Panc1 (cell line): ENCODE measurements around the gene PLCB1. TPM values are rescaled to one million over a fixed set of nuclear protein-coding genes. Genes with fewer than 3 reads are reported as not detected.

Experiments
- ATAC-seq: fragments of 200-7000 bp; cut with Tn5 transposase; 2 replicates; pipeline ENCODE4 v1.9.1; 2020; ENCODE audit warnings: mild to moderate bottlenecking, moderate library complexity
- BruUV-seq: library from RNA; stranded (reverse); fragments of 400-500 nt; replicated peaks from 2 replicates; lab custom pipeline; 2021; lab: Mats Ljungman, UMichigan
- CTCF ChIA-PET: fragments of 300-600 bp; sonication (Branson Sonifier 250); formaldehyde crosslinking; loops from one replicate; lab custom pipeline; 2022; ENCODE audit warnings: antibody characterized with exemption; lab: Charles Lee
- POLR2A ChIA-PET: fragments of 300-600 bp; sonication (Branson Sonifier 250); formaldehyde crosslinking; loops from one replicate; lab custom pipeline; 2022; ENCODE audit warnings: antibody characterized with exemption; lab: Charles Lee
- DNase-seq: peaks from one replicate; pipeline ENCODE4 v3.0.0-alpha.2; 2010; ENCODE audit warnings: low read depth, low spot score
- H3K27ac ChIP-seq: 2 replicates; pipeline ENCODE4 v1.5.1; 2011; ENCODE audit warnings: mild to moderate bottlenecking, low read length, inconsistent platforms
- H3K27me3 ChIP-seq: fragments of 200-500 bp; sonication (Bioruptor generic); 2 replicates; pipeline ENCODE4 v1.6.0; 2014; ENCODE audit warnings: low read length, inconsistent platforms; ENCODE audit not compliant: control insufficient read depth, insufficient read depth
- H3K36me3 ChIP-seq: fragments of 200-500 bp; sonication (Bioruptor generic); 2 replicates; pipeline ENCODE4 v1.5.1; 2014; ENCODE audit warnings: inconsistent platforms, mild to moderate bottlenecking, low read length, moderate library complexity; ENCODE audit not compliant: control insufficient read depth, insufficient read depth
- H3K4me1 ChIP-seq: 2 replicates; pipeline ENCODE4 v1.5.1; 2011; ENCODE audit warnings: inconsistent platforms, mild to moderate bottlenecking, low read length, moderate library complexity; ENCODE audit not compliant: control insufficient read depth, insufficient read depth
- H3K4me3 ChIP-seq, 2 experiments: 2 replicates each; pipeline ENCODE4 v1.5.1; 2011 to 2012; ENCODE audit warnings: low read depth in 2 of 2, low read length in 2 of 2, mild to moderate bottlenecking in 2 of 2, inconsistent platforms in 1 of 2, moderate library complexity in 1 of 2
- H3K9me3 ChIP-seq: fragments of 200-500 bp; sonication (Bioruptor generic); 2 replicates; pipeline ENCODE4 v1.5.1; 2014; ENCODE audit warnings: low read depth, mild to moderate bottlenecking, inconsistent platforms, low read length, moderate library complexity; ENCODE audit not compliant: control insufficient read depth, insufficient read depth
- POLR2AphosphoS5 ChIP-seq: IDR thresholded peaks from 2 replicates; pipeline ENCODE4 v1.6.1; 2012; ENCODE audit warnings: mild to moderate bottlenecking, low read depth, low read length, moderate library complexity
- SIN3A ChIP-seq: IDR thresholded peaks from 2 replicates; pipeline ENCODE4 v1.6.1; 2012; ENCODE audit warnings: low read depth, mild to moderate bottlenecking, low read length, moderate library complexity, borderline replicate concordance; ENCODE audit not compliant: insufficient read depth
- TCF7L2 ChIP-seq: IDR thresholded peaks from 2 replicates; pipeline ENCODE4 v1.6.1; 2011; ENCODE audit warnings: mild to moderate bottlenecking, low read depth, low read length, inconsistent platforms
- in situ Hi-C: cut with HindIII; loops from 2 replicates; pipeline ENCODE4 v1.10.0; 2016; ENCODE audit warnings: low sequenced_read_pairs, low pct_unique_long_range_greater_than_20kb
- intact Hi-C: fragments of 100-400 bp; cut with micrococcal nuclease; formaldehyde crosslinking; loops from one replicate; pipeline ENCODE4 v1.10.0; 2022; ENCODE audit not compliant: unreplicated experiment
- total RNA-seq: library from RNA; stranded (reverse); gene quantifications from one replicate; pipeline ENCODE4 v1.2.1, GENCODE V29; 2021; ENCODE audit not compliant: unreplicated experiment
- TF ChIP-seq, protein P1 (sequence below): fragments of 450-650 bp; IDR thresholded peaks from 2 replicates; pipeline ENCODE4 v1.5.1; 2017; ENCODE audit warnings: mild to moderate bottlenecking
- TF ChIP-seq, protein P2 (sequence below), 2 experiments: IDR thresholded peaks; 2 replicates each; pipeline ENCODE4 v1.6.1; 2011 to 2012; ENCODE audit warnings: low read depth in 2 of 2, control low read depth in 1 of 2, low read length in 1 of 2, mild to moderate bottlenecking in 1 of 2, moderate library complexity in 1 of 2; ENCODE audit not compliant: insufficient read depth in 1 of 2

Gene PLCB1
- total RNA-seq, 1 experiment from 2014 or later = 0.59 TPM

DNA sequence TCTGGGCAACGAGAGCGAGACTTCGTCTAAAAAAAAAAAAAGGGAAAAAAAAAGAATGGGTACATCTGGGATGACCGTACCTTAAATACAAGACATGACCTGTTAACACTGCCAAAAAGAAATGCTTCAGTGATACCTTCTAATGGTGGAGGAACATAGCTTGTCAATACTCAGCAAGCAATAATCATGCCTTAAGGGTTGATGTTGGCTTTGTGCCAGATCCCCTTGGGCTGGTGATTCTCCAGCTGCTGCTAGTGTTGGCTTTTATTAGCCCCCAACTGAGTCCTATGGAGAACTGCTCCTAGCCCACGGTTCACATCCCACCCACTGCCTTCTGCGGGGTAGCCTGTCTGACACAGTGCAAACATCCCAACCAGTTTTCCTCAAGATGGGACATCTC lies 134.9 kb downstream of the PLCB1 start:
- Histone ChIP-seq H3K27ac (no peak overlapping the region), H3K4me3 (no peak overlapping the region), H3K4me1 (no peaks in the 10 kb centered on the region), H3K36me3 (no peaks in the 10 kb centered on the region), H3K27me3 (no peaks in the 10 kb centered on the region), H3K9me3 (no peaks in the 10 kb centered on the region)
- TF ChIP-seq POLR2AphosphoS5 (no peak), TCF7L2 (no peak), SIN3A (no peak)
- TF ChIP-seq, protein P1, sequence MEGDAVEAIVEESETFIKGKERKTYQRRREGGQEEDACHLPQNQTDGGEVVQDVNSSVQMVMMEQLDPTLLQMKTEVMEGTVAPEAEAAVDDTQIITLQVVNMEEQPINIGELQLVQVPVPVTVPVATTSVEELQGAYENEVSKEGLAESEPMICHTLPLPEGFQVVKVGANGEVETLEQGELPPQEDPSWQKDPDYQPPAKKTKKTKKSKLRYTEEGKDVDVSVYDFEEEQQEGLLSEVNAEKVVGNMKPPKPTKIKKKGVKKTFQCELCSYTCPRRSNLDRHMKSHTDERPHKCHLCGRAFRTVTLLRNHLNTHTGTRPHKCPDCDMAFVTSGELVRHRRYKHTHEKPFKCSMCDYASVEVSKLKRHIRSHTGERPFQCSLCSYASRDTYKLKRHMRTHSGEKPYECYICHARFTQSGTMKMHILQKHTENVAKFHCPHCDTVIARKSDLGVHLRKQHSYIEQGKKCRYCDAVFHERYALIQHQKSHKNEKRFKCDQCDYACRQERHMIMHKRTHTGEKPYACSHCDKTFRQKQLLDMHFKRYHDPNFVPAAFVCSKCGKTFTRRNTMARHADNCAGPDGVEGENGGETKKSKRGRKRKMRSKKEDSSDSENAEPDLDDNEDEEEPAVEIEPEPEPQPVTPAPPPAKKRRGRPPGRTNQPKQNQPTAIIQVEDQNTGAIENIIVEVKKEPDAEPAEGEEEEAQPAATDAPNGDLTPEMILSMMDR = no peak
- TF ChIP-seq, protein P2, sequence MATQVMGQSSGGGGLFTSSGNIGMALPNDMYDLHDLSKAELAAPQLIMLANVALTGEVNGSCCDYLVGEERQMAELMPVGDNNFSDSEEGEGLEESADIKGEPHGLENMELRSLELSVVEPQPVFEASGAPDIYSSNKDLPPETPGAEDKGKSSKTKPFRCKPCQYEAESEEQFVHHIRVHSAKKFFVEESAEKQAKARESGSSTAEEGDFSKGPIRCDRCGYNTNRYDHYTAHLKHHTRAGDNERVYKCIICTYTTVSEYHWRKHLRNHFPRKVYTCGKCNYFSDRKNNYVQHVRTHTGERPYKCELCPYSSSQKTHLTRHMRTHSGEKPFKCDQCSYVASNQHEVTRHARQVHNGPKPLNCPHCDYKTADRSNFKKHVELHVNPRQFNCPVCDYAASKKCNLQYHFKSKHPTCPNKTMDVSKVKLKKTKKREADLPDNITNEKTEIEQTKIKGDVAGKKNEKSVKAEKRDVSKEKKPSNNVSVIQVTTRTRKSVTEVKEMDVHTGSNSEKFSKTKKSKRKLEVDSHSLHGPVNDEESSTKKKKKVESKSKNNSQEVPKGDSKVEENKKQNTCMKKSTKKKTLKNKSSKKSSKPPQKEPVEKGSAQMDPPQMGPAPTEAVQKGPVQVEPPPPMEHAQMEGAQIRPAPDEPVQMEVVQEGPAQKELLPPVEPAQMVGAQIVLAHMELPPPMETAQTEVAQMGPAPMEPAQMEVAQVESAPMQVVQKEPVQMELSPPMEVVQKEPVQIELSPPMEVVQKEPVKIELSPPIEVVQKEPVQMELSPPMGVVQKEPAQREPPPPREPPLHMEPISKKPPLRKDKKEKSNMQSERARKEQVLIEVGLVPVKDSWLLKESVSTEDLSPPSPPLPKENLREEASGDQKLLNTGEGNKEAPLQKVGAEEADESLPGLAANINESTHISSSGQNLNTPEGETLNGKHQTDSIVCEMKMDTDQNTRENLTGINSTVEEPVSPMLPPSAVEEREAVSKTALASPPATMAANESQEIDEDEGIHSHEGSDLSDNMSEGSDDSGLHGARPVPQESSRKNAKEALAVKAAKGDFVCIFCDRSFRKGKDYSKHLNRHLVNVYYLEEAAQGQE (IDR thresholded peaks at IDR 0.05; ENCODE audit: insufficient read depth in 1 of 2, low read depth in 2 of 2, low read length in 1 of 2) = no peak
- ATAC-seq = no peak
- intact Hi-C loops (no loop called here), in situ Hi-C loops (no loop called here)
- POLR2A ChIA-PET = no interaction called here
- BruUV-seq = no TSS peak
- no peak for DNase-seq
- CTCF ChIA-PET = no interaction called here

DNA sequence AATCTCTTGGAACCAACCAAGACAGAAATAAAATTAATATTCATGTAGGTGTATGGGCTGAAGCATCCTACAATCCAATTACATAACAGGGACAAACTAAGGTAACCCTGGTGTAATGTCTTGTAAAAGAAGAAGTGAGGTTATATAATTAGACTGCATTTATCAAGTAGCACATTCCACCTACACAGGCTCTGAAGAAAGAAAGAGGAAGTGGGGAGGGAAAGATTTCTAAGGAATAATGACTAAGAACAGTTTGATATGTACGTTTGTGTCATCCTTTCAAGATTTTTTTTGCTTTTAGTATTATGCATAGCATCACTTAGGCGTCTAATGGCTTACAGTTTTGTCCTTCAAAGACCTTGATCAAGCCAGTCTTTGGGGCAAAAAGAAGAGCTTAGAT lies 139.7 kb downstream of the PLCB1 start:
- ChIA-PET CTCF (no interaction called here), POLR2A (no interaction called here)
- Histone ChIP-seq H3K27me3 (no peaks in the 10 kb centered on the region), H3K4me3 (no peak overlapping the region), H3K9me3 (no peaks in the 10 kb centered on the region), H3K36me3 (no peaks in the 10 kb centered on the region), H3K4me1 (no peaks in the 10 kb centered on the region), H3K27ac (no peak overlapping the region)
- ATAC-seq = no peak
- TF ChIP-seq POLR2AphosphoS5 (no peak), SIN3A (no peak), TCF7L2 (no peak)
- TF ChIP-seq, protein P2 (IDR thresholded peaks at IDR 0.05; ENCODE audit: insufficient read depth in 1 of 2, low read depth in 2 of 2, low read length in 1 of 2) = no peak
- TF ChIP-seq, protein P1 = no peak
- intact Hi-C loops = no loop called here
- in situ Hi-C loops = no loop called here
- DNase-seq = no peak
- no TSS peak for BruUV-seq
